ENCODE results near the gene PPM1L.

Gene PPM1L

GRCh38 chr3:161042023-161042501, 286.0 kb downstream of the PPM1L start:
- Histone ChIP-seq H3K36me3 (ENCODE audit: control insufficient read depth, insufficient read depth, low read length) (no peaks in the 10 kb centered on the region), H3K9me3 (ENCODE audit: control insufficient read depth, insufficient read depth, low read depth, low read length) (no peaks in the 10 kb centered on the region), H3K27me3 (ENCODE audit: control insufficient read depth, insufficient read depth, low read length) (no peaks in the 10 kb centered on the region), H3K4me3 (ENCODE audit: low read depth, low read length) (no peak overlapping the region), H3K9ac (ENCODE audit: low read length) (no peak overlapping the region), H3K27ac (ENCODE audit: low read depth, low read length) (no peak overlapping the region), H3K4me1 (ENCODE audit: control insufficient read depth, insufficient read depth, low read length) (0 out of 2 replicates have a peak, but pooled peaks cover 4% of the 10 kb centered on the region)

- no peaks in the 10 kb centered on the region for H3K27me3 ChIP-seq (ENCODE audit: control insufficient read depth, insufficient read depth, low read length)
- no peaks in the 10 kb centered on the region for H3K36me3 ChIP-seq (ENCODE audit: control insufficient read depth, insufficient read depth, low read length)
- H3K9me3 ChIP-seq (ENCODE audit: control insufficient read depth, insufficient read depth, low read depth, low read length), result no peaks in the 10 kb centered on the region
- H3K27ac ChIP-seq (ENCODE audit: low read depth, low read length), result no peak overlapping the region
- no peak overlapping the region for H3K9ac ChIP-seq (ENCODE audit: low read length)
- H3K4me3 ChIP-seq (ENCODE audit: low read depth, low read length), result no peak overlapping the region
- 0 out of 2 replicates have a peak, but pooled peaks cover 4% of the 10 kb centered on the region for H3K4me1 ChIP-seq (ENCODE audit: control insufficient read depth, insufficient read depth, low read length)
Observed at GRCh38 chr3:161043336-161044035, 287.5 kb downstream of the PPM1L start.

GRCh38 chr3:161049683-161050248, 293.7 kb downstream of the PPM1L start:
- no peaks in the 10 kb centered on the region for H3K9me3 ChIP-seq (ENCODE audit: control insufficient read depth, insufficient read depth, low read depth, low read length)
- H3K9ac ChIP-seq (ENCODE audit: low read length), result no peak overlapping the region
- H3K27me3 ChIP-seq (ENCODE audit: control insufficient read depth, insufficient read depth, low read length), result no peaks in the 10 kb centered on the region
- H3K36me3 ChIP-seq (ENCODE audit: control insufficient read depth, insufficient read depth, low read length), result no peaks in the 10 kb centered on the region
- no peak overlapping the region for H3K27ac ChIP-seq (ENCODE audit: low read depth, low read length)
- no peak overlapping the region for H3K4me3 ChIP-seq (ENCODE audit: low read depth, low read length)
- H3K4me1 ChIP-seq (ENCODE audit: control insufficient read depth, insufficient read depth, low read length), result no peaks in the 10 kb centered on the region

- no peaks in the 10 kb centered on the region for H3K9me3 ChIP-seq (ENCODE audit: control insufficient read depth, insufficient read depth, low read depth, low read length)
- no peaks in the 10 kb centered on the region for H3K36me3 ChIP-seq (ENCODE audit: control insufficient read depth, insufficient read depth, low read length)
- H3K4me3 ChIP-seq (ENCODE audit: low read depth, low read length), result no peak overlapping the region
- H3K4me1 ChIP-seq (ENCODE audit: control insufficient read depth, insufficient read depth, low read length), result no peaks in the 10 kb centered on the region
- H3K9ac ChIP-seq (ENCODE audit: low read length), result no peak overlapping the region
- H3K27me3 ChIP-seq (ENCODE audit: control insufficient read depth, insufficient read depth, low read length), result no peaks in the 10 kb centered on the region
- H3K27ac ChIP-seq (ENCODE audit: low read depth, low read length), result no peak overlapping the region
Observed at GRCh38 chr3:161050935-161051334, 294.9 kb downstream of the PPM1L start.

GRCh38 chr3:161051856-161052255, 295.8 kb downstream of the PPM1L start:
- no peaks in the 10 kb centered on the region for H3K9me3 ChIP-seq (ENCODE audit: control insufficient read depth, insufficient read depth, low read depth, low read length)
- no peaks in the 10 kb centered on the region for H3K36me3 ChIP-seq (ENCODE audit: control insufficient read depth, insufficient read depth, low read length)
- H3K9ac ChIP-seq (ENCODE audit: low read length), result no peak overlapping the region
- H3K27ac ChIP-seq (ENCODE audit: low read depth, low read length), result no peak overlapping the region
- no peaks in the 10 kb centered on the region for H3K4me1 ChIP-seq (ENCODE audit: control insufficient read depth, insufficient read depth, low read length)
- H3K4me3 ChIP-seq (ENCODE audit: low read depth, low read length), result no peak overlapping the region
- H3K27me3 ChIP-seq (ENCODE audit: control insufficient read depth, insufficient read depth, low read length), result no peaks in the 10 kb centered on the region

GRCh38 chr3:161054860-161055604, 299.0 kb downstream of the PPM1L start:
- Histone ChIP-seq H3K27ac (ENCODE audit: low read depth, low read length) (no peak overlapping the region), H3K4me3 (ENCODE audit: low read depth, low read length) (no peak overlapping the region), H3K36me3 (ENCODE audit: control insufficient read depth, insufficient read depth, low read length) (no peaks in the 10 kb centered on the region)

GRCh38 chr3:161064413-161064812, 308.4 kb downstream of the PPM1L start:
- Histone ChIP-seq H3K36me3 (ENCODE audit: control insufficient read depth, insufficient read depth, low read length) (no peaks in the 10 kb centered on the region), H3K9me3 (ENCODE audit: control insufficient read depth, insufficient read depth, low read depth, low read length) (no peaks in the 10 kb centered on the region), H3K9ac (ENCODE audit: low read length) (no peak overlapping the region), H3K27me3 (ENCODE audit: control insufficient read depth, insufficient read depth, low read length) (no peaks in the 10 kb centered on the region), H3K4me1 (ENCODE audit: control insufficient read depth, insufficient read depth, low read length) (no peaks in the 10 kb centered on the region), H3K4me3 (ENCODE audit: low read depth, low read length) (no peak overlapping the region), H3K27ac (ENCODE audit: low read depth, low read length) (no peak overlapping the region)

More at GRCh38 chr3:161054860-161055604, 299.0 kb downstream of the PPM1L start:
- H3K9ac ChIP-seq (ENCODE audit: low read length), result no peak overlapping the region
- no peaks in the 10 kb centered on the region for H3K4me1 ChIP-seq (ENCODE audit: control insufficient read depth, insufficient read depth, low read length)
- no peaks in the 10 kb centered on the region for H3K27me3 ChIP-seq (ENCODE audit: control insufficient read depth, insufficient read depth, low read length)
- H3K9me3 ChIP-seq (ENCODE audit: control insufficient read depth, insufficient read depth, low read depth, low read length), result no peaks in the 10 kb centered on the region

GRCh38 chr3:161066930-161067329, 310.9 kb downstream of the PPM1L start:
- no peaks in the 10 kb centered on the region for H3K27me3 ChIP-seq (ENCODE audit: control insufficient read depth, insufficient read depth, low read length)
- no peaks in the 10 kb centered on the region for H3K9me3 ChIP-seq (ENCODE audit: control insufficient read depth, insufficient read depth, low read depth, low read length)
- H3K4me1 ChIP-seq (ENCODE audit: control insufficient read depth, insufficient read depth, low read length), result peaks cover 3% of the 10 kb centered on the region; the same call in 1 of the 2 replicates
- H3K9ac ChIP-seq (ENCODE audit: low read length), result no peak overlapping the region
- H3K27ac ChIP-seq (ENCODE audit: low read depth, low read length), result no peak overlapping the region
- no peaks in the 10 kb centered on the region for H3K36me3 ChIP-seq (ENCODE audit: control insufficient read depth, insufficient read depth, low read length)
- H3K4me3 ChIP-seq (ENCODE audit: low read depth, low read length), result no peak overlapping the region

- Histone ChIP-seq H3K9me3 (ENCODE audit: control insufficient read depth, insufficient read depth, low read depth, low read length) (no peaks in the 10 kb centered on the region), H3K9ac (ENCODE audit: low read length) (no peak overlapping the region), H3K36me3 (ENCODE audit: control insufficient read depth, insufficient read depth, low read length) (no peaks in the 10 kb centered on the region), H3K4me1 (ENCODE audit: control insufficient read depth, insufficient read depth, low read length) (peaks cover 3% of the 10 kb centered on the region; the same call in 1 of the 2 replicates), H3K4me3 (ENCODE audit: low read depth, low read length) (no peak overlapping the region), H3K27me3 (ENCODE audit: control insufficient read depth, insufficient read depth, low read length) (no peaks in the 10 kb centered on the region), H3K27ac (ENCODE audit: low read depth, low read length) (no peak overlapping the region)
Observed at GRCh38 chr3:161067335-161067734, 311.3 kb downstream of the PPM1L start.

GRCh38 chr3:161069511-161070251, 313.6 kb downstream of the PPM1L start:
- no peak overlapping the region for H3K9ac ChIP-seq (ENCODE audit: low read length)
- no peaks in the 10 kb centered on the region for H3K36me3 ChIP-seq (ENCODE audit: control insufficient read depth, insufficient read depth, low read length)
- H3K27me3 ChIP-seq (ENCODE audit: control insufficient read depth, insufficient read depth, low read length), result no peaks in the 10 kb centered on the region
- H3K4me1 ChIP-seq (ENCODE audit: control insufficient read depth, insufficient read depth, low read length), result peaks cover 3% of the 10 kb centered on the region; the same call in 1 of the 2 replicates
- no peak overlapping the region for H3K4me3 ChIP-seq (ENCODE audit: low read depth, low read length)
- H3K27ac ChIP-seq (ENCODE audit: low read depth, low read length), result no peak overlapping the region
- no peaks in the 10 kb centered on the region for H3K9me3 ChIP-seq (ENCODE audit: control insufficient read depth, insufficient read depth, low read depth, low read length)
